B cell (primary cell): ENCODE results near the gene MAST2. TPM values are rescaled to one million over a fixed set of nuclear protein-coding genes. Genes with fewer than 3 reads are reported as not detected.
"Not testable (repeated sequence)": the region's sequence is repeated elsewhere in the genome, so short reads cannot be mapped to it uniquely, and the experiment has no call there.

Source experiments
- ATAC-seq: fragments of 200-7000 bp; cut with Tn5 transposase; one replicate; pipeline ENCODE4 v1.10.0; 2021; ENCODE audit warnings: low read depth, mild to moderate bottlenecking, moderate number of reproducible peaks, moderate library complexity
- CTCF ChIA-PET: fragments of 350-600 bp; sonication (Branson Sonifier 250); formaldehyde crosslinking; loops from one replicate; lab custom pipeline; 2021; ENCODE audit warnings: antibody characterized with exemption, inconsistent platforms; lab: Charles Lee
- POLR2A ChIA-PET: fragments of 350-600 bp; sonication (Branson Sonifier 250); formaldehyde crosslinking; loops from one replicate; lab custom pipeline; 2021; ENCODE audit warnings: antibody characterized with exemption; lab: Charles Lee
- DNase-seq: peaks from one replicate; pipeline ENCODE4 v3.0.0; 2013
- H2AFZ ChIP-seq: 2 replicates; pipeline ENCODE4 v1.6.1; 2012; ENCODE audit warnings: mild to moderate bottlenecking, low read depth, low read length; ENCODE audit not compliant: insufficient read depth, poor library complexity, severe bottlenecking
- H3K27ac ChIP-seq, 2 donors: 1 replicate in 1 of 2; 2 replicates in 1 of 2; pipeline ENCODE4 v1.5.1; 2012 to 2013; ENCODE audit warnings: low read length in 2 of 2, mild to moderate bottlenecking in 2 of 2, moderate library complexity in 1 of 2
- H3K27me3 ChIP-seq, 4 experiments: fragments of 200-600 bp in 1 of 4; sonication (generic) in 1 of 4; replicated peaks in 1 of 4; 1 replicate in 2 of 4; 2 replicates in 2 of 4; pipeline versions ENCODE4 v1.6.1 to v1.7.0; 2013 to 2016; ENCODE audit warnings: low read length in 3 of 4, mild to moderate bottlenecking in 2 of 4, mixed read lengths in 1 of 4, moderate library complexity in 1 of 4; ENCODE audit not compliant: insufficient read depth in 4 of 4, control insufficient read depth in 3 of 4; ENCODE audit errors: control extremely low read depth in 1 of 4
- H3K36me3 ChIP-seq, 2 experiments: replicated peaks in 1 of 2; 1 replicate in 1 of 2; 2 replicates in 1 of 2; pipeline versions ENCODE4 v1.6.1 to v1.7.1; 2013; ENCODE audit warnings: low read length in 1 of 2; ENCODE audit not compliant: insufficient read depth in 2 of 2, control insufficient read depth in 1 of 2; ENCODE audit errors: control extremely low read depth in 1 of 2, extremely low read depth in 1 of 2
- H3K4me1 ChIP-seq, 2 donors: fragments of 200-600 bp in 1 of 2; sonication (generic) in 1 of 2; 1 replicate in 1 of 2; 2 replicates in 1 of 2; pipeline versions ENCODE4 v1.5.1 to v1.6.1; 2013 to 2017; ENCODE audit warnings: low read length in 2 of 2; ENCODE audit not compliant: control insufficient read depth in 2 of 2, insufficient read depth in 2 of 2
- H3K4me2 ChIP-seq: replicated peaks from 2 replicates; pipeline ENCODE3; 2012; ENCODE audit warnings: mild to moderate bottlenecking, low read depth, low read length; ENCODE audit not compliant: poor library complexity, severe bottlenecking
- H3K4me3 ChIP-seq, 5 experiments: fragments of 200-600 bp in 1 of 5; sonication (generic) in 1 of 5; 1 replicate in 3 of 5; 2 replicates in 2 of 5; pipeline versions ENCODE4 v1.5.1 to v1.7.0; 2011 to 2016; ENCODE audit warnings: low read length in 4 of 5, mild to moderate bottlenecking in 4 of 5, low read depth in 2 of 5, control low read depth in 1 of 5, moderate library complexity in 1 of 5; ENCODE audit not compliant: insufficient read depth in 1 of 5; ENCODE audit errors: control extremely low read depth in 1 of 5, extremely low read depth in 1 of 5
- H3K79me2 ChIP-seq: fragments of 200-600 bp; sonication (generic); one replicate; pipeline ENCODE4 v1.6.0; 2016; ENCODE audit warnings: low read length; ENCODE audit not compliant: control insufficient read depth, insufficient read depth
- H3K9ac ChIP-seq: fragments of 200-600 bp; sonication (generic); 2 replicates; pipeline ENCODE4 v1.6.1; 2017; ENCODE audit warnings: mild to moderate bottlenecking, low read length, moderate library complexity
- H3K9me3 ChIP-seq, 3 donors: one replicate each; pipeline versions ENCODE4 v1.6.1 to v1.7.1; 2013; ENCODE audit warnings: low read length in 2 of 3; ENCODE audit not compliant: control insufficient read depth in 2 of 3, insufficient read depth in 1 of 3; ENCODE audit errors: control extremely low read depth in 1 of 3
- H4K20me1 ChIP-seq: 2 replicates; pipeline ENCODE4 v1.6.0; 2012; ENCODE audit warnings: mild to moderate bottlenecking, low read length; ENCODE audit not compliant: insufficient read depth, control insufficient read depth, poor library complexity, severe bottlenecking
- H3K27ac Mint-ChIP-seq: one replicate; pipeline ENCODE4 v1.8.0; 2021; ENCODE audit warnings: mixed read lengths
- H3K27me3 Mint-ChIP-seq: one replicate; pipeline ENCODE4 v1.8.0; 2021; ENCODE audit warnings: mixed read lengths
- H3K4me1 Mint-ChIP-seq: one replicate; pipeline ENCODE4 v1.8.0; 2021; ENCODE audit warnings: mixed read lengths
- H3K4me3 Mint-ChIP-seq: one replicate; pipeline ENCODE4 v1.8.0; 2021; ENCODE audit warnings: mixed read lengths
- H3K9me3 Mint-ChIP-seq: one replicate; pipeline ENCODE4 v1.8.0; 2022; ENCODE audit warnings: mixed read lengths; ENCODE audit not compliant: insufficient read depth
- EZH2 ChIP-seq: IDR thresholded peaks from 2 replicates; pipeline ENCODE4 v1.6.1; 2012; ENCODE audit warnings: borderline replicate concordance, low read depth, mild to moderate bottlenecking, moderate library complexity, low read length; ENCODE audit not compliant: insufficient read depth, poor library complexity, severe bottlenecking
- WGBS: methylation state at CpG from one replicate; pipeline ENCODE4 v1.1.5; 2013; ENCODE audit warnings: missing lambda C conversion rate; ENCODE audit not compliant: insufficient coverage; 5-methylcytosine and 5-hydroxymethylcytosine counted together
- intact Hi-C: fragments of 100-400 bp; cut with micrococcal nuclease; formaldehyde crosslinking; loops from one replicate; pipeline ENCODE4 v1.10.0; 2022
- polyA plus RNA-seq: library from polyadenylated mRNA; depleted of rRNA; stranded (reverse); fragments of >200 nt; gene quantifications from 2 replicates; pipeline ENCODE4 v1.2.3, GENCODE V29; 2012
- total RNA-seq, 2 donors: library from RNA; stranded (reverse); fragments of 120-200 nt in 1 of 2; gene quantifications; 1 replicate in 1 of 2; 2 replicates in 1 of 2; pipeline versions ENCODE4 v1.2.3 to v1.2.4, GENCODE V29; 2013 to 2022
- TF ChIP-seq, protein P1 (sequence below): fragments of 200-600 bp; IDR thresholded peaks from one replicate; pipeline ENCODE4 v1.8.0; 2022; ENCODE audit warnings: antibody characterized with exemption, mild to moderate bottlenecking

MAST2 gene
- total and polyA plus RNA-seq, 2 donors (not counting 1 experiment from before 2014, with no cell fraction given): 12.5 to 23.3 TPM

DNA sequence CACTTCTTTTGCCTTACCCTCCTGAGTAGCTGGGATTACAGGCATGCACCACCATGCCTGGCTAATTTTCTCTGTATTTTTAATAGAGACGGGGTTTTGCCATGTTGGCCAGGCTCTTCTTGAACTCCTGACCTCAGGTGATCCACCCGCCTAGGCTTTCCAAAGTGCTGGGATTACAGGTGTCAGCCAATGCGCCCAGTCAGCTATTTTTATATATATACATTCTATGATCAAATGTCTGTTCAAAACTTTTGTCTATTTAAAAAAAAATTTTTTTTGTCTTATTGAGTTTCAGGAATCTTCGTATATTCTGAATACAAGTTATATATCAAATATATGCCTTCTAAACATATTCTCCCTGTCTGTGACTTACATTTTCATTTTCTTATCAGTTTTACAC lies 34.9 kb downstream of the MAST2 start:
- POLR2A ChIA-PET, H3K27me3 Mint-ChIP-seq, H3K27me3 ChIP-seq, H3K9me3 ChIP-seq, intact Hi-C loops, H3K9me3 Mint-ChIP-seq, H3K36me3 ChIP-seq, DNase-seq, H3K4me3 ChIP-seq, H3K79me2 ChIP-seq, H3K4me2 ChIP-seq, H3K27ac ChIP-seq, H3K4me3 Mint-ChIP-seq, H4K20me1 ChIP-seq, CTCF ChIA-PET, H3K27ac Mint-ChIP-seq, H3K9ac ChIP-seq, H2AFZ ChIP-seq, ATAC-seq: not testable (repeated sequence)
- WGBS: no CpG with 5 or more reads among the region's 4 CpGs
- peaks cover 7 to 12% of the 10 kb centered on the region in 2 donors for H3K4me1 ChIP-seq
- H3K4me1 Mint-ChIP-seq: peaks cover 20% of the 10 kb centered on the region

DNA sequence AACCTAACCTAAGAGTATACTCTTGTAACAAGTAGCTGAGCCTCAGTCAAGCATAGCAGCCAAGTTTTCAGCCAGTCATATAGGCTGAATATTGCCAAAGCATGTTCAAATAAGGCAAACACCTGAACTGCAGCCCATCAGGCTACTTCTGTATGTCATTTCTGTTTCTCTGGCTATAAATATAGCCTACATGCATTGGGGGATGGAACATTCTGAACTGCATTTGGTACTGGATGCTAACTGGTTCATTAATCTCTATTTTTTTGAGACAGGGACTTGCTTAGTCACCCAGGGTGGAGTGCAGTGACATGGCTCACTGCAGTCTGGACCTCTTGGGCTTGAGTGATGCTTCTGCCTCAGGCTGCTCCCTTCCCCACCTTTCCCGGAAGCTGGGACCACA lies 37.3 kb downstream of the MAST2 start:
- H3K27me3 Mint-ChIP-seq: no peaks in the 10 kb centered on the region

More for the DNA sequence above, 37.3 kb downstream of the MAST2 start:
- no CpG with 5 or more reads among the region's 1 CpG for WGBS
- CTCF ChIA-PET: no interaction called here
- no peaks in the 10 kb centered on the region for H3K36me3 ChIP-seq
- intact Hi-C loops: no loop called here
- H3K4me1 Mint-ChIP-seq: peaks cover 22% of the 10 kb centered on the region
- ATAC-seq (no peak), DNase-seq (no peak)
- no peaks in the 10 kb centered on the region for H3K9me3 ChIP-seq
- no peak overlapping the region for H3K27ac ChIP-seq
- H3K27me3 ChIP-seq: no peaks in the 10 kb centered on the region
- H3K4me3 Mint-ChIP-seq: no peak overlapping the region
- TF ChIP-seq, protein P1, sequence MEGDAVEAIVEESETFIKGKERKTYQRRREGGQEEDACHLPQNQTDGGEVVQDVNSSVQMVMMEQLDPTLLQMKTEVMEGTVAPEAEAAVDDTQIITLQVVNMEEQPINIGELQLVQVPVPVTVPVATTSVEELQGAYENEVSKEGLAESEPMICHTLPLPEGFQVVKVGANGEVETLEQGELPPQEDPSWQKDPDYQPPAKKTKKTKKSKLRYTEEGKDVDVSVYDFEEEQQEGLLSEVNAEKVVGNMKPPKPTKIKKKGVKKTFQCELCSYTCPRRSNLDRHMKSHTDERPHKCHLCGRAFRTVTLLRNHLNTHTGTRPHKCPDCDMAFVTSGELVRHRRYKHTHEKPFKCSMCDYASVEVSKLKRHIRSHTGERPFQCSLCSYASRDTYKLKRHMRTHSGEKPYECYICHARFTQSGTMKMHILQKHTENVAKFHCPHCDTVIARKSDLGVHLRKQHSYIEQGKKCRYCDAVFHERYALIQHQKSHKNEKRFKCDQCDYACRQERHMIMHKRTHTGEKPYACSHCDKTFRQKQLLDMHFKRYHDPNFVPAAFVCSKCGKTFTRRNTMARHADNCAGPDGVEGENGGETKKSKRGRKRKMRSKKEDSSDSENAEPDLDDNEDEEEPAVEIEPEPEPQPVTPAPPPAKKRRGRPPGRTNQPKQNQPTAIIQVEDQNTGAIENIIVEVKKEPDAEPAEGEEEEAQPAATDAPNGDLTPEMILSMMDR: no peak
- no peak for TF ChIP-seq EZH2
- no peak overlapping the region for H3K9ac ChIP-seq
- peaks cover 10 to 12% of the 10 kb centered on the region in 2 donors for H3K4me1 ChIP-seq
- H3K4me2 ChIP-seq: no peak overlapping the region
- no peak overlapping the region for H3K27ac Mint-ChIP-seq
- no peaks in the 10 kb centered on the region for H3K79me2 ChIP-seq
- no peak overlapping the region for H2AFZ ChIP-seq
- POLR2A ChIA-PET: no interaction called here
- H3K9me3 Mint-ChIP-seq: no peaks in the 10 kb centered on the region
- H3K4me3 ChIP-seq: no peak overlapping the region
- no peaks in the 10 kb centered on the region for H4K20me1 ChIP-seq
